Gastroesophageal sphincter (tissue), 4 donors: ENCODE measurements around the gene UROC1. TPM values are rescaled to one million over a fixed set of nuclear protein-coding genes. Genes with fewer than 3 reads are reported as not detected.

Source experiments
- ATAC-seq: fragments of 150-250 bp; one replicate; pipeline ENCODE4 v1.9.1; 2016; ENCODE audit warnings: mild to moderate bottlenecking, moderate library complexity
- H3K27ac ChIP-seq, 4 donors: fragments of 200-600 bp; sonication (generic) in 3 of 4; 1 replicate in 3 of 4; 2 replicates in 1 of 4; pipeline ENCODE4 v1.5.1; 2016 to 2019
- H3K27me3 ChIP-seq: fragments of 200-600 bp; sonication (generic); one replicate; pipeline ENCODE4 v1.5.1; 2019
- H3K36me3 ChIP-seq, 2 donors: fragments of 200-600 bp; sonication (generic); one replicate each; pipeline ENCODE4 v1.5.1; 2019; ENCODE audit warnings: control low read depth in 1 of 2
- H3K4me1 ChIP-seq, 3 donors: fragments of 200-600 bp; sonication (generic); 1 replicate in 2 of 3; 2 replicates in 1 of 3; pipeline ENCODE4 v1.5.1; 2016 to 2019; ENCODE audit warnings: control low read depth in 2 of 3
- H3K4me3 ChIP-seq, 2 donors: fragments of 200-600 bp; sonication (generic); one replicate each; pipeline ENCODE4 v1.5.1; 2019; ENCODE audit warnings: mild to moderate bottlenecking in 1 of 2, moderate library complexity in 1 of 2
- H3K9me3 ChIP-seq, 3 donors: fragments of 200-600 bp; sonication (generic); one replicate each; pipeline ENCODE4 v1.5.1; 2017 to 2019; ENCODE audit warnings: control low read depth in 2 of 3
- EP300 ChIP-seq: sonication (generic); formaldehyde crosslinking; IDR thresholded peaks from one replicate; pipeline ENCODE4 v1.6.1; 2017; ENCODE audit warnings: antibody characterized with exemption, mild to moderate bottlenecking
- POLR2A ChIP-seq, 2 donors: fragments of 450-650 bp; IDR thresholded peaks; one replicate each; pipeline ENCODE4 v1.6.1; 2017; ENCODE audit warnings: antibody characterized with exemption in 2 of 2, mild to moderate bottlenecking in 2 of 2, moderate library complexity in 1 of 2
- POLR2AphosphoS5 ChIP-seq: sonication (generic); formaldehyde crosslinking; IDR thresholded peaks from one replicate; pipeline ENCODE4 v1.6.1; 2017; ENCODE audit warnings: antibody characterized with exemption
- WGBS, 2 donors: methylation state at CpG; one replicate each; pipeline ENCODE4 v1.1.5; 2018; ENCODE audit warnings: low coverage in 1 of 2; 5-methylcytosine and 5-hydroxymethylcytosine counted together
- total RNA-seq, 4 donors: library from RNA; depleted of rRNA; stranded (reverse); fragments of >200 nt; gene quantifications; one replicate each; pipeline ENCODE4 v1.1.0, GENCODE V29; 2016
- TF ChIP-seq, protein P1 (sequence below), 4 experiments: fragments of 200-600 bp in 2 of 4; fragments of 450-650 bp in 2 of 4; sonication (generic) in 1 of 4; IDR thresholded peaks; one replicate each; pipeline ENCODE4 v1.5.1; 2017 to 2019; ENCODE audit warnings: antibody characterized with exemption in 4 of 4, mild to moderate bottlenecking in 2 of 4, moderate library complexity in 2 of 4

UROC1 gene
- total RNA-seq, 4 donors from 2014 or later: not detected

DNA sequence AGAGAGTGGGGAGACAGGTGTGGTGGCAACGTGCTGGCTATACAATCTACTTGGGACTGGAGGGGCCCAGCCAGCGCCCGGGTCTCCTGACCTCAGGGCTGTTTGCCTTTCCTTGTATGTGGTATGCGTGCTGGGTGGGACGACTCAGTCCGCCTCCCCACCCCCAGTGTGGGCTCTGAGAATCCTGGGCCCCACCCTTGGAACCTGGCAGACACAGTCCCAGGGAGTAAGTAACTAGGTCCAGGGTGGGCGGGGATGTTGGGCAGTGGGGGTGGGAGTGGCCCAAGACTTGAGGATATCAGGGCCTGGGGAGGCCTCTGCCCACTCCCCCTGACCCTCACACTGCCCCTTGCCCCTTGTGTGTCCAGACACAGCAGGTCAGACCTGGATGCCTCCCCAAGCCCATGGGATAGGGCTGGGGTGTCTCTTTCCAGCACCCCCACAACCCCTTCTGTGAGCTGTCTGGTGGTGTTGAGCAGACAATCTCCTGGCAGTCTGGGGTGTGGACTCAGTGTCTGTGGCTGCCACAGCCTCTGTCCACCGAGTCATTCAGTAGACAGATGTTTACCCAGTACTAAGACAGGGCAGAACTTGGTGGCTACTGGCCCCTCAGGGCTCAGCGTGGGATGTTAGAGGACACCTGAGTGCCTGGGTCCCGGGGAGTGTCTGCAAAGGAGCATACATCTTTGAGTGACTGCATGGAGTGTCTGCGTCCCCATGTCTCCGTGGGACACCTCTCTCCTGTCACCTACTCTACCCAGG, 7.7 kb upstream of the UROC1 start:
- ATAC-seq: no peak
- WGBS, 2 donors: 100% methylated on average over 1 of the region's 12 CpGs; no CpG with 5 or more reads in 1 of the 2 donors
- peaks cover 39% of the 10 kb centered on the region for H3K27me3 ChIP-seq

DNA sequence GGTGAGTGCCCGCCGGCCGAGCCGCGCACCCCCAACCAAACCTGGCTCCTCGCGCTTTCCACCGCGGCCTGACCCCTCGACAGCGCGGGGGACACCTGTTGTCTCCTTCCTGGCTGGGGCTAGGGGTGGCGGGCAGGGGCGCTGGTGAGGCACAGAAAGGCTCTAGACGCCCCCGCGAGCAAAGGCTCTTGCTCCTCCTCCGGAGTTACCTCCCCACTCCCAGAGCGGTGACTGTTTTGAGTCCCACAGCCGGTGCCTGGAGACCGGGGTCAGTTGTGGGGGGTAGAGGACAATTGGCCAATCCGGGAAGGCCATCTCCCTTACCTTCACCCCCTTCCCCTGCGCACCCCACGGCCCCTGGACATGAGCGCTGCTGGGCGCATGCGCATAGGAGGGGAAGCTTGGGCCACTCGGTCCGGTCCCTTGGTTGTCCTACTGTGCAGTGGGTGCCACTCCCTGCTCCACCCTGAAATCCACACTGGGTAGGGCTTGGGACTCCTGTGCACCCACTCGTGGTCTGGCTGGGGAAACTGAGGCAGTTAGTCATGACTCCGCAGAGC, 6.9 kb upstream of the UROC1 start:
- Histone ChIP-seq H3K36me3 (no peaks in the 10 kb centered on the region), H3K4me1 (peaks cover 0 to 15% (median 10%) of the 10 kb centered on the region in 3 donors), H3K4me3 (peak overlapping the region; percentile 6 to 49), H3K9me3 (no peaks in the 10 kb centered on the region), H3K27ac (peak overlapping the region in 1 of 4 donors; percentile 11), H3K27me3 (peaks cover 42% of the 10 kb centered on the region)
- TF ChIP-seq, protein P1, sequence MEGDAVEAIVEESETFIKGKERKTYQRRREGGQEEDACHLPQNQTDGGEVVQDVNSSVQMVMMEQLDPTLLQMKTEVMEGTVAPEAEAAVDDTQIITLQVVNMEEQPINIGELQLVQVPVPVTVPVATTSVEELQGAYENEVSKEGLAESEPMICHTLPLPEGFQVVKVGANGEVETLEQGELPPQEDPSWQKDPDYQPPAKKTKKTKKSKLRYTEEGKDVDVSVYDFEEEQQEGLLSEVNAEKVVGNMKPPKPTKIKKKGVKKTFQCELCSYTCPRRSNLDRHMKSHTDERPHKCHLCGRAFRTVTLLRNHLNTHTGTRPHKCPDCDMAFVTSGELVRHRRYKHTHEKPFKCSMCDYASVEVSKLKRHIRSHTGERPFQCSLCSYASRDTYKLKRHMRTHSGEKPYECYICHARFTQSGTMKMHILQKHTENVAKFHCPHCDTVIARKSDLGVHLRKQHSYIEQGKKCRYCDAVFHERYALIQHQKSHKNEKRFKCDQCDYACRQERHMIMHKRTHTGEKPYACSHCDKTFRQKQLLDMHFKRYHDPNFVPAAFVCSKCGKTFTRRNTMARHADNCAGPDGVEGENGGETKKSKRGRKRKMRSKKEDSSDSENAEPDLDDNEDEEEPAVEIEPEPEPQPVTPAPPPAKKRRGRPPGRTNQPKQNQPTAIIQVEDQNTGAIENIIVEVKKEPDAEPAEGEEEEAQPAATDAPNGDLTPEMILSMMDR (IDR thresholded peaks at IDR 0.05): no peak
- TF ChIP-seq POLR2A (IDR thresholded peaks at IDR 0.05) (no peak), EP300 (no peak), POLR2AphosphoS5 (no peak)
- no peak for ATAC-seq
- 7% methylated on average over 5 of the region's 31 CpGs; no CpG with 5 or more reads in 1 of the 2 donors for WGBS, 2 donors

More for the DNA sequence above, 7.7 kb upstream of the UROC1 start:
- Histone ChIP-seq H3K4me3 (peak overlapping the region in 1 of 2 donors; percentile 49), H3K9me3 (no peaks in the 10 kb centered on the region), H3K27ac (no peak overlapping the region), H3K4me1 (peaks cover 0 to 15% (median 10%) of the 10 kb centered on the region in 3 donors), H3K36me3 (no peaks in the 10 kb centered on the region)
- TF ChIP-seq EP300: no peak

DNA sequence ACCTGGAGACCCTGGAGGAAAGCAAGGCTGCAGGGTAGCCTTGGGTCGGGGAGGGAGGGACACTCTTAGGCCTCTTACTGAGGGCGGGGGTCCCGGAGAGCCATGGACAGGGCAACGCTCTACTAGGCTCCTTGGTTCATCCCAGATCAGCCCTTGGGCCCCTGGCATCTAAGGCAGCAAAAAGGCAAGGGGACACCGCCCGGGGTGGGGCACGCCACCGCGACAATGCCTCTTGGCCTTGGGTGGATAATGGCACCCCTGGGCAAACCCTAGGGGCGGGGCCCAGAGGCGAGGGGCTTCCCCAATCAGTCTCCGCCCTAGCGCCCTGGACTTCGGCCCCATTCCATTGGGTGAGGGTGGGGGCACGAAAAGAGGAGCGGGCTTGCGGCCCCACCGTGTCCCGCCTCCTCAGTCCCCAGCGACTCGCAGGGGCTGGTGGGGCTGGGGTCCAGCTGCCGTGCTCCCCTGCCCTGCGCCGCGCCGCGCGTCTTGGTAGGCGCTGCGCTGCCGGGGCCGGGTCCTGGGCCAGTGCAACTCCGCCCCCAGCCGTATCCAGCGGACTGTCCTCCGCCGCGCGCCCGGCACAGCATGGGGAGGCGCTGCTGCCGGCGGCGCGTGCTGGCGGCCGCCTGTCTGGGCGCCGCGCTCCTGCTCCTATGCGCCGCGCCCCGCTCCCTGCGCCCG, 6.3 kb upstream of the UROC1 start, which contains the start of gene CHST13:
Gene CHST13 (plus strand): TSS at position 411 of the 684 bp plus-strand sequence. CDS start 178 bp downstream, at position 589.
- Histone ChIP-seq H3K4me1 (peaks cover 0 to 15% (median 10%) of the 10 kb centered on the region in 3 donors), H3K27me3 (peaks cover 42% of the 10 kb centered on the region), H3K4me3 (peak within 1 kb of the TSS; percentile 6 to 49), H3K9me3 (no peaks in the 10 kb centered on the region), H3K36me3 (no peaks in the 10 kb centered on the region), H3K27ac (peak within 1 kb of the TSS in 1 of 4 donors; percentile 11)
- TF ChIP-seq, protein P1 (IDR thresholded peaks at IDR 0.05): no peak
- TF ChIP-seq POLR2AphosphoS5 (no peak), POLR2A (IDR thresholded peaks at IDR 0.05) (no peak), EP300 (no peak)
- WGBS, 2 donors: no CpG with 5 or more reads among the region's 56 CpGs
- ATAC-seq: peak; percentile 65

DNA sequence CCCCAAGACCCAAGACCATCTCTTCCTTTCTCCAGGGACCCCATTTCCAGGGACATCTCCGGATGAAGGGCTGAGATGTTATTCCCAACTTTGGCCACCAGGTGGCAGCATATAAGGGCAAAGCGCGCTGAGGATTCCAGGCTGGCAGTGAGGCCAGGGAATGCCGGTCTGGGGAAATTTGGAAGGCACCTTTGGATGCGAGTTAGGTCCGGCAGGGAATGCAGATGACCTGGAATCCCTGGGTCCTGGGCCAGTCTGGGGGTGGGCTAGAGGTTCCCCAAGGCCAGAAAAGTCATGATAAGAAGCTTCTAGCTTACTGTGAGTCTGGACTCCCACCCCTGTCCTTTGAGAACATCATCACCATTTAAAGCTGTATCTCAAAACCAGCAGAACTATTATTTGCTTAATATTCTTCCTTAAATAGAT, 4.8 kb upstream of the UROC1 start:
- Histone ChIP-seq H3K4me3 (no peak overlapping the region), H3K27ac (no peak overlapping the region), H3K4me1 (peaks cover 0 to 15% (median 10%) of the 10 kb centered on the region in 3 donors), H3K9me3 (no peaks in the 10 kb centered on the region), H3K36me3 (no peaks in the 10 kb centered on the region), H3K27me3 (peaks cover 54% of the 10 kb centered on the region)
- TF ChIP-seq, protein P1 (IDR thresholded peaks at IDR 0.05): peak in 3 of 4 experiments; percentile 76 to 92 (median 79)
- no peak for TF ChIP-seq POLR2A (IDR thresholded peaks at IDR 0.05)
- whole genome bisulfite sequencing, 2 donors: 0% methylated on average over 1 of the region's 6 CpGs; no CpG with 5 or more reads in 1 of the 2 donors
- peak; percentile 44 for ATAC-seq

DNA sequence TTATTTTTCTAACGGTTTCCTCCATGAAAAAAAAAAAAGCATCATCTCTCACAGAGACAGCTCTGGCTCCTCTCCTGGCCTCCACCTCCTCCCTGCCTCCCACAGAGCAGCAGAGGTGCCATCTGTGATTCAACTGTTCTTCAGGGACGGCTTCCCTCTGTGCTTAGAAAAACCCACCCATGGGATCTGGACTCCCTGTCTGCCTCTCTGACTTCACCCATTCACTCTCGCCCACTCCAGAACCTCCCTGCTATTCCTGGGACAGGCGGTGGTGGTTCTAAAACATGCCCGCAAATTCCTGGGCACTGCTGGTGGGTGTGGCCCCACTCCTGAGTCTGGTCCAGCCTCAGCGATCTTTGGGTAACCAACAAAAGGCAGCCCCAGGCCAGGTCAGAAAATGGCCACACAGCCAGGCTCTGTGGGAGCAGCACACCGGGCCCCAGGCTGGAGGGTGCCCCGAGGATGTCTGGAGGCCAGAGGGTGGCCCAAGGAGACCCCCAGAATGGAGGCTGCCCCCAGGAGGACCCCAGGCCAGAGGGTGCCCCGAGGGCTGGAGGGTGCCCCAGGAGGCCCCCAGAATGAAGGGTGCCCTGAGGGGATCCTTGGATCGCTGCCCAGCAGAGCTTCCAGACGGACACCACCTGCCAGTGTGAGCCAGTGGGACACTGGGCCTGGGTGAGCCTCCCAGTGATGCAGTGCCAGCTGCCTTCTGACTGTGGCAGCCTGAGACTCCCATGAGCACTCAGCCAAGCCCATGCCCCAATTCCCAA, 3.7 kb upstream of the UROC1 start:
- H3K27me3 ChIP-seq: peaks cover 54% of the 10 kb centered on the region
- WGBS, 2 donors: 54 to 83% methylated on average over 1 to 6 of the region's 11 CpGs
- no peaks in the 10 kb centered on the region for H3K9me3 ChIP-seq
- H3K4me3 ChIP-seq: no peak overlapping the region
- ATAC-seq: no peak
- no peak overlapping the region for H3K27ac ChIP-seq
- H3K4me1 ChIP-seq: peaks cover 0 to 15% (median 10%) of the 10 kb centered on the region in 3 donors
- no peak for TF ChIP-seq POLR2AphosphoS5
- TF ChIP-seq EP300: no peak
- no peak for TF ChIP-seq POLR2A (IDR thresholded peaks at IDR 0.05)
- TF ChIP-seq, protein P1 (IDR thresholded peaks at IDR 0.05): no peak
- no peaks in the 10 kb centered on the region for H3K36me3 ChIP-seq
